Cardiac muscle cell (in vitro differentiated cells and primary cell): ENCODE results near the gene SLC30A4. TPM values are rescaled to one million over a fixed set of nuclear protein-coding genes. Genes with fewer than 3 reads are reported as not detected.
"Not testable (repeated sequence)": the region's sequence is repeated elsewhere in the genome, so short reads cannot be mapped to it uniquely, and the experiment has no call there.

Experiments
- DNase-seq, 2 donors: peaks; one replicate each; pipeline versions ENCODE4 v3.0.0 to v3.0.0-alpha.2; 2010 to 2017; ENCODE audit warnings: low read depth in 1 of 2, low spot score in 1 of 2
- H3K27ac ChIP-seq: fragments of 200-600 bp; sonication (generic); 2 replicates; pipeline ENCODE4 v1.5.1; 2016
- H3K27me3 ChIP-seq: fragments of 200-600 bp; sonication (generic); 2 replicates; pipeline ENCODE4 v1.6.0; 2016; ENCODE audit warnings: control low read depth
- H3K36me3 ChIP-seq: fragments of 200-600 bp; sonication (generic); 2 replicates; pipeline ENCODE4 v1.5.1; 2016; ENCODE audit warnings: control low read depth
- H3K4me1 ChIP-seq: fragments of 200-600 bp; sonication (generic); 2 replicates; pipeline ENCODE4 v1.8.1; 2017; ENCODE audit warnings: low read depth, mild to moderate bottlenecking, mixed run types
- H3K4me3 ChIP-seq: fragments of 200-600 bp; sonication (generic); 2 replicates; pipeline ENCODE4 v1.5.1; 2016; ENCODE audit warnings: mild to moderate bottlenecking
- H3K9me3 ChIP-seq: fragments of 200-600 bp; sonication (generic); 2 replicates; pipeline ENCODE4 v1.5.1; 2017; ENCODE audit warnings: low read depth, mild to moderate bottlenecking, control low read depth
- polyA plus RNA-seq: library from polyadenylated mRNA; unstranded; fragments of >200 nt; fragmentation: Nextera tagmentation; extraction: Ambion mirVana; gene quantifications from 2 replicates; pipeline ENCODE4 v1.2.1, GENCODE V29; 2016
- total RNA-seq: library from RNA; depleted of rRNA; stranded (reverse); fragments of >200 nt; gene quantifications from 2 replicates; pipeline ENCODE4 v1.2.3, GENCODE V29; 2016
- TF ChIP-seq, protein P1 (sequence below): IDR thresholded peaks from 2 replicates; pipeline ENCODE4 v1.5.1; 2012; ENCODE audit warnings: low read depth, mild to moderate bottlenecking, low read length

Gene SLC30A4
- total and polyA plus RNA-seq, 2 experiments from 2014 or later = 1.4 to 3.1 TPM

DNA sequence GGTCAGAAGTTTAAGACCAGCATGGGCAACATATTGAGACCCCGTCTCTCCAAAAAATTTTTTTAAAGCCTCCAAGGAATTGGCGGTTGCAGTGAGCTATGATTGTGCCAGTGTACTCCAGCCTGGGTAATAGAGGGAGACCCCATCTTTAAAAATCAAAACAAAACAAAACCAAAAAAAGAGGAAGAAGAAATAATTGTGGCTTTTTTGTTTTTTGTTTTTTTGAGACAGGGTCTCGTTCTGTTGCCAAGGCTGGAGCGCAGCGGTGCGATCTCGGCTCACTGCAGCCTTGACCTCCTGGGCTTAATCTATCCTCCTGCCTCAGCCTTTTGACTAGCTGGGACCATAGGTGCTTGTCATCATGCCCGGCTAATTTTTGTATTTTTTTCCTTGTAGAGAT lies 4.5 kb upstream of the SLC30A4 start:
- no peaks in the 10 kb centered on the region for H3K4me1 ChIP-seq
- H3K27ac ChIP-seq = no peak overlapping the region
- H3K9me3 ChIP-seq = no peaks in the 10 kb centered on the region
- H3K36me3 ChIP-seq = no peaks in the 10 kb centered on the region
- H3K27me3 ChIP-seq = peaks cover 31% of the 10 kb centered on the region
- TF ChIP-seq, protein P1, sequence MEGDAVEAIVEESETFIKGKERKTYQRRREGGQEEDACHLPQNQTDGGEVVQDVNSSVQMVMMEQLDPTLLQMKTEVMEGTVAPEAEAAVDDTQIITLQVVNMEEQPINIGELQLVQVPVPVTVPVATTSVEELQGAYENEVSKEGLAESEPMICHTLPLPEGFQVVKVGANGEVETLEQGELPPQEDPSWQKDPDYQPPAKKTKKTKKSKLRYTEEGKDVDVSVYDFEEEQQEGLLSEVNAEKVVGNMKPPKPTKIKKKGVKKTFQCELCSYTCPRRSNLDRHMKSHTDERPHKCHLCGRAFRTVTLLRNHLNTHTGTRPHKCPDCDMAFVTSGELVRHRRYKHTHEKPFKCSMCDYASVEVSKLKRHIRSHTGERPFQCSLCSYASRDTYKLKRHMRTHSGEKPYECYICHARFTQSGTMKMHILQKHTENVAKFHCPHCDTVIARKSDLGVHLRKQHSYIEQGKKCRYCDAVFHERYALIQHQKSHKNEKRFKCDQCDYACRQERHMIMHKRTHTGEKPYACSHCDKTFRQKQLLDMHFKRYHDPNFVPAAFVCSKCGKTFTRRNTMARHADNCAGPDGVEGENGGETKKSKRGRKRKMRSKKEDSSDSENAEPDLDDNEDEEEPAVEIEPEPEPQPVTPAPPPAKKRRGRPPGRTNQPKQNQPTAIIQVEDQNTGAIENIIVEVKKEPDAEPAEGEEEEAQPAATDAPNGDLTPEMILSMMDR = no peak
- H3K4me3 ChIP-seq = no peak overlapping the region
- DNase-seq = no peak

- Histone ChIP-seq H3K9me3 (no peaks in the 10 kb centered on the region), H3K27me3 (peaks cover 51% of the 10 kb centered on the region), H3K4me3 (peak overlapping the region; percentile 73), H3K27ac (peak overlapping the region; percentile 66), H3K4me1 (peaks cover 4% of the 10 kb centered on the region), H3K36me3 (no peaks in the 10 kb centered on the region)
- TF ChIP-seq, protein P1 = no peak
- DNase-seq = no peak
Measured at GRCh38 chr15:45523166-45523460, 558 bp upstream of the SLC30A4 start.

GRCh38 chr15:45521596-45522327 lies 793 bp downstream of the SLC30A4 start:
- DNase-seq = peak in 1 of 2 donors; percentile 4
- H3K27me3 ChIP-seq = peaks cover 51% of the 10 kb centered on the region
- H3K9me3 ChIP-seq = no peaks in the 10 kb centered on the region
- H3K4me1 ChIP-seq = peaks cover 4% of the 10 kb centered on the region
- H3K36me3 ChIP-seq = no peaks in the 10 kb centered on the region
- TF ChIP-seq, protein P1 = no peak
- H3K4me3 ChIP-seq = peak overlapping the region; percentile 73
- H3K27ac ChIP-seq = no peak overlapping the region

DNA sequence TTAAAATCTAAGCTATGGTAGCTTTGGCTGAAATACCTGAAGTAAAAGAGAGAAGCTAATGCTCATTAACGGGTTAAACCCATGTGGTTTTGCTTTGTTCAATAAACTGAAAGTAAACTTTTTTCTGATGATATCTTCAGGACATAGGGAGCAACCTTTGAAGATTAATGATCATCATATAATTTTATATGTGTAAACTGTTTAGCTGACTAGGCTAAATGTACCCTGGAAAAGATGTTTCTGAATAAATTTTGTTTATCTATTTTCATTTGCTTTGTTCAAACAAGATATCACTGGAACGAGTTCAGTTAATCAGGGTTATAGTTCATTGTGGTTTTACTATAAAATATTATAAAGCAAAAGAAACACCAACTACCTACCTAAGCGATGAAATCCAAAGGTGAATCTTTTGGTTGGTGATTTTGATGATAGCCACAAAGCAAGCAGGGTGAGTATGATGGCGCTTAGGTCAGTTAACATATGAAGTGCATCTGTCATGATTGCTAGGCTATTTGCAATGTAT lies 11.7 kb downstream of the SLC30A4 start:
- Histone ChIP-seq H3K4me1 (no peaks in the 10 kb centered on the region), H3K36me3 (no peaks in the 10 kb centered on the region), H3K27ac (no peak overlapping the region), H3K9me3 (no peaks in the 10 kb centered on the region), H3K4me3 (no peak overlapping the region), H3K27me3 (no peaks in the 10 kb centered on the region)
- no peak for DNase-seq
- TF ChIP-seq, protein P1 = no peak

- not testable (repeated sequence) for H3K27me3 ChIP-seq, H3K27ac ChIP-seq, DNase-seq, H3K4me3 ChIP-seq, H3K4me1 ChIP-seq, H3K9me3 ChIP-seq, H3K36me3 ChIP-seq
Measured at GRCh38 chr15:45507143-45507542, 15.4 kb downstream of the SLC30A4 start.

DNA sequence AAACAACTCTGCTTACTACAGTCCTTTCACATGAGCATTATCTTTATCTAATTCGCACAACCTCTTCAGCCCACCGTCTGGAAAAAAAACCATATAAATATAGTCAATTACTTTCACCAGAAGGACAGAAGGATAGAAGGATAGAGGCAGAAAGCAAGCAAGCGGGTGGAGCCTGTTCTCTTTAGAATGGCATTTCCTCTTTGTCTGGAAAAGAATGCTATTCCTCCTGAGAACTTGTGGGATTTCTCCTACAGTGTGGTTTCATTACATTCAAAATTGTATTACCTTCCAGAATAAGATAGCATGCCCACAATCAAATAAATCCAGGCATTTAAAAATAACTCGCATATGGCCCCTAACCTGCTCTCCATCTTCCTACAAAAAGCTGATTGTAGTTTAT lies 23.1 kb downstream of the SLC30A4 start:
- H3K27me3 ChIP-seq = no peaks in the 10 kb centered on the region
- no peaks in the 10 kb centered on the region for H3K36me3 ChIP-seq
- no peak overlapping the region for H3K27ac ChIP-seq
- no peak overlapping the region for H3K4me3 ChIP-seq
- TF ChIP-seq, protein P1 = no peak
- peak in 1 of 2 donors; percentile 45 for DNase-seq
- no peaks in the 10 kb centered on the region for H3K4me1 ChIP-seq
- H3K9me3 ChIP-seq = no peaks in the 10 kb centered on the region
